VCaP (cell line): ENCODE data around the gene R3HDM4.
"Not testable (repeated sequence)": the region's sequence is repeated elsewhere in the genome, so short reads cannot be mapped to it uniquely, and the experiment has no call there.

Experiments
- H3K27ac ChIP-seq: fragments of 450-650 bp; 2 replicates; pipeline ENCODE4 v1.5.1; 2017
- CTCF ChIP-seq: fragments of 450-650 bp; conservative IDR thresholded peaks from 2 replicates; pipeline ENCODE4 v1.5.1; 2017; ENCODE audit warnings: mild to moderate bottlenecking, moderate library complexity

Gene R3HDM4

GRCh38 chr19:882871-883497, 30.0 kb downstream of the R3HDM4 start:
- no peak overlapping the region for H3K27ac ChIP-seq
- no peak for TF ChIP-seq CTCF

GRCh38 chr19:881385-882071, 31.5 kb downstream of the R3HDM4 start:
- no peak for TF ChIP-seq CTCF
- H3K27ac ChIP-seq, result no peak overlapping the region

- H3K27ac ChIP-seq, result no peak overlapping the region
- no peak for TF ChIP-seq CTCF
These were observed 33.1 kb downstream of the R3HDM4 start for GRCh38 chr19:879711-880438.

GRCh38 chr19:878751-879561, 34.1 kb downstream of the R3HDM4 start:
- H3K27ac ChIP-seq, result not testable (repeated sequence)

- H3K27ac ChIP-seq, result not testable (repeated sequence)
These were observed 34.9 kb downstream of the R3HDM4 start for GRCh38 chr19:877992-878660.

GRCh38 chr19:876780-877314, 36.2 kb downstream of the R3HDM4 start:
- no peak overlapping the region for H3K27ac ChIP-seq
- no peak for TF ChIP-seq CTCF

GRCh38 chr19:876089-876488, 36.9 kb downstream of the R3HDM4 start:
- H3K27ac ChIP-seq, result no peak overlapping the region
- TF ChIP-seq CTCF, result no peak
